22Rv1 (cell line): ENCODE results near the gene KRTAP4-6.
"Not testable (repeated sequence)": the region's sequence is repeated elsewhere in the genome, so short reads cannot be mapped to it uniquely, and the experiment has no call there.

Experiments used
- H3K27ac ChIP-seq: fragments of 450-650 bp; 2 replicates; pipeline ENCODE4 v1.5.1; 2017
- ZFX ChIP-seq: fragments of 450-650 bp; IDR thresholded peaks from 2 replicates; pipeline ENCODE4 v1.6.1; 2017; ENCODE audit warnings: antibody characterized with exemption, borderline replicate concordance
- TF ChIP-seq, protein P1 (sequence below): fragments of 450-650 bp; IDR thresholded peaks from 2 replicates; pipeline ENCODE4 v1.5.1; 2017; ENCODE audit warnings: mild to moderate bottlenecking

Gene KRTAP4-6

DNA sequence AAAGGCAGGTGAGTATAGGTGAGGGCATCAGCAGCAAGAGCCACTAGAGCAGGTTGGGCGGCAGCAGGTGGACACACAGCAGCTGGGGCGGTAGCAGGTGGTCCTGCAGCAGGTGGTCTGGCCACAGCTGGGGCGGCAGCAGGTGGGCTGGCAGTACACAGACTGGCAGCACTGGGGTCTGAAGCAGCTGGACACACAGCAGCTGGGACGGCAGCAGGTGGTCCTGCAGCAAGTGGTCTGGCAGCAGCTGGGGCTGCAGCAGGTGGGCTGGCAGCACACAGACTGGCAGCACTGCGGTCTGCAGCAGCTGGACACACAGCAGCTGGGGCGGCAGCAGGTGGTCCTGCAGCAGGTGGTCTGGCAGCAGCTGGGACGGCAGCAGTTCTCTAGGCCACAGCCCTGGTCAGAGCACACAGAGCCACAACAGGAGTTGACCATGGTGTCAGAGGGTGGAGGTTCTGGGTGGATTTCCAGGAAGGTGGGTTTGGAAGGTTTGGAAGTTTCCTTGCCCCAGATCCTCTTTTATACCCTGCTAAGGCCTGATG is 37.5 kb upstream of the KRTAP4-6 start, which contains the start of gene KRTAP4-2:
TSS of gene KRTAP4-2 (minus strand) at position 495 of the 545 bp plus-strand sequence. CDS start at position 438, 57 bp downstream.
- TF ChIP-seq, protein P1, sequence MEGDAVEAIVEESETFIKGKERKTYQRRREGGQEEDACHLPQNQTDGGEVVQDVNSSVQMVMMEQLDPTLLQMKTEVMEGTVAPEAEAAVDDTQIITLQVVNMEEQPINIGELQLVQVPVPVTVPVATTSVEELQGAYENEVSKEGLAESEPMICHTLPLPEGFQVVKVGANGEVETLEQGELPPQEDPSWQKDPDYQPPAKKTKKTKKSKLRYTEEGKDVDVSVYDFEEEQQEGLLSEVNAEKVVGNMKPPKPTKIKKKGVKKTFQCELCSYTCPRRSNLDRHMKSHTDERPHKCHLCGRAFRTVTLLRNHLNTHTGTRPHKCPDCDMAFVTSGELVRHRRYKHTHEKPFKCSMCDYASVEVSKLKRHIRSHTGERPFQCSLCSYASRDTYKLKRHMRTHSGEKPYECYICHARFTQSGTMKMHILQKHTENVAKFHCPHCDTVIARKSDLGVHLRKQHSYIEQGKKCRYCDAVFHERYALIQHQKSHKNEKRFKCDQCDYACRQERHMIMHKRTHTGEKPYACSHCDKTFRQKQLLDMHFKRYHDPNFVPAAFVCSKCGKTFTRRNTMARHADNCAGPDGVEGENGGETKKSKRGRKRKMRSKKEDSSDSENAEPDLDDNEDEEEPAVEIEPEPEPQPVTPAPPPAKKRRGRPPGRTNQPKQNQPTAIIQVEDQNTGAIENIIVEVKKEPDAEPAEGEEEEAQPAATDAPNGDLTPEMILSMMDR, result no peak
- TF ChIP-seq ZFX, result no peak
- no peak within 1 kb of the TSS for H3K27ac ChIP-seq

DNA sequence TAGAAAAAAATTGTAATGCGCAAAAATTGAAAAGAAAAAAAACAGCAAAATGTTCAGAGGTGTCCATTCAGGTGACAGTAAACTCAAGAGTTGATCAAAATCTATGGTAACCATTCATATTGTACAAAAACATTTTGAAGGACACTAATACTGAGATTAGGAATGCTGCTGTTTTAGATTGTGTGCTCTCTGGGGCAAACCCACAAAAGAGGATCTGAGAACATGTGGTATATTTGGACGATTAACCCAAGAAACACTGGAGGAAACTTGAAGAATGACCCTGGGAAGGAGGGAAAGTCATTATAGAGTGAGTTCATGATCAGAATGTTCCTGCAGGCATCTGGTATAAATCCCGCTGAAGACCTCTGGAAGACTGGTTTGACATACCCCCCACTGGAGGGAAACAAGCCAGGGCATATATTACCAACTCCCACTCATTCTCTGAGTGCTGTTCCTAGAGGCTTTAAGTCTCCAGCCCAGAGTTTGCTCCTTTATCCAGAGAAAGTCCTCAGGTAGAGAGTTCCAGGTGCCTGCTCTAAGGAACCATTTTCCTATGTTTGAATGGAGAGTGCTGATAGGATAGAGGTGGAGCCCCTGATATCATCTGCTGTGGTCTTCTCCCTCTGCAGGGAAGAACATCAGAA is 36.5 kb upstream of the KRTAP4-6 start:
- no peak overlapping the region for H3K27ac ChIP-seq
- TF ChIP-seq, protein P1, result no peak
- TF ChIP-seq ZFX, result no peak

DNA sequence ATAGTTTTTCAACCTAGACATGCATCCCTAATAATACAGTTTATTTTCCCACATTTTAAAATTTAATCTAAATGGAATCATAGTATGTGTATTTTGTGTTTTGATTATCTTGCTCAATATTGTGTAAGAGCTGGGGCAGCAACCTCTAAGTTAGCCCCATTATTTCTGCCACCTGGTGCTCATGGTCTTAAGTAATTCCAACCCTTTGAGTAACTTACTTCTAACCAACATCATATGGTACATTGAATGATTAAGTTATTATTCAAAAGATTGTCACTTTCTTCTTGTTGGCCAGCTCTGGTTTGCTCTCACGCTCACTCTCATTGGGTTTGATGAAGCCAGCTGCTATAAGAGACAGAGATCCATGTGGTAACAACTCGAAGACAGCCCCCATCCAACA is 31.5 kb upstream of the KRTAP4-6 start:
- TF ChIP-seq, protein P1, result no peak
- TF ChIP-seq ZFX, result no peak
- no peak overlapping the region for H3K27ac ChIP-seq

DNA sequence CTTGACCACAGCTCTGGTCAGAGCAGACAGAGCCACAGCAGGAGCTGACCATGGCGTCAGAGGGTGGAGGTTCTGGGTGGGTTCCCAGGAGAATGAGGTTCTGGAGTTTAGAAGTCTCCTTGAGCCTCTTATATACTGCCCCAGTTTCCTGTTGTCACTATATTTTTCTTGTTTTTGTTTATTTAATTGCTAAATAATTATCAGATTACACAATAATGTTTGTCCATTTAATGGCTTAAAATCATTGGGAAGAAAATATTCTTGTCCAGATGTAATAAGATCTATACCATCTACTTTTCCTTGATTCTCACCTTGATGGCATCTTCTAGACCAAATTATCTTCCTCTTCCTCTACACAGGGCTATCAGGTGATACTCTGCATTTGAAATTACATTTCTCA is 27.8 kb upstream of the KRTAP4-6 start, which contains the start of gene KRTAP4-3:
TSS of gene KRTAP4-3 (minus strand) at position 101 of the 400 bp plus-strand sequence. CDS start at position 52, 49 bp downstream.
- no peak within 1 kb of the TSS for H3K27ac ChIP-seq
- no peak for TF ChIP-seq ZFX
- TF ChIP-seq, protein P1, result no peak

DNA sequence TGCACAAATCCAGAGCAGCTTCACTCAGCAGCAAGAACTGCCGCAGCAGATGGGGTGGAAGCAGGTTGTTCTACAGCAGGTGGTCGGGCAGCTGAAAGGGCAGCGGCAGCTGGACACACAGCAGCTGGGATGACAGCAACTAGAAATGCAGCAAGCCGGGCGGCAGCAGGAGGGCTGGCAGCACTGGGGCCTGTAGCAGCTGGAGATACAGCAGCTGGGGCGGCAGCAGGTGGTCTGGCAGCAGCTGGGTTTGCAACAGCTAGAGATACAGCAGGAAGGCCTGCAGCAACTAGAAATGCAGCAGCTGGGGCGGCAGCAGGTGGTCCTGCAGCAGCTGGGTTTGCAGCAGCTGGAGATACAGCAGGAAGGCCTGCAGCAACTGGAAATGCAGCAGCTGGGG is 27.2 kb upstream of the KRTAP4-6 start:
- TF ChIP-seq, protein P1, result no peak
- TF ChIP-seq ZFX, result no peak
- no peak overlapping the region for H3K27ac ChIP-seq

DNA sequence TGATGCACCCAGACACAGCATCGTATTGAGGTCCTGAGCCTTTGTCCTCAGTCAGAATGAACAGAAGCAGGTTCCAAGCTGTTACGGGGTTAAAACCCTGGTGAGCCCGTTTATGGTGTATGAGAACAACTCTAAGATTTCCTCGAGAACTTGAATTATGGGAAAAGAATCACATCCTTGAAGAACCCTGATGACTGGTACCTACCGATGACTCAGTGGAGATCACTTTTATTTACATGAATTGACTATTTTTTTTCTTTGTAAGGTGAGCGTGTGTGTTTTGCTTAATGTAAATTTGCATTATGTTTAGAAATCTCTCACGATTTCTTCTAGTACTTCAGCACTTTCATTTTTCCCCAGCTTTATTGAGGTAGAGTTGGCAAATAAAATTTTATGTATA is 23.5 kb upstream of the KRTAP4-6 start:
- H3K27ac ChIP-seq, result no peak overlapping the region
- TF ChIP-seq, protein P1, result no peak
- no peak for TF ChIP-seq ZFX

DNA sequence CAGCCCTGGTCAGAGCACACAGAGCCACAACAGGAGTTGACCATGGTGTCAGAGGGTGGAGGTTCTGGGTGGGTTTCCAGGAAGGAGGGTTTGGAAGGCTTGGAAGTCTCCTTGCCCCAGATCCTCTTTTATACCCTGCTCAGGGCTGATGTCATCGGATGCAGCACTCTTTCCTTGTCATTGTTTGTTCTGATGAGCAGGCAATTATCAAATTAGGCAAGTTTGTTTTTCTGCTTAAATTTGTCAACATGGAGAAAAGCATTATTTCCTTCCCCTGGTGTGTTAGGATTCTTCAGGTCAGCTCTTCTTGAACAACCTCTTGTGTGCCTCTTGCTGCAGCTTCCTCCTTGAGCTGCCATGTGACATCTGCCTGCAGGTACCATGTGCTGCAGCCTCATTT is 20.3 kb upstream of the KRTAP4-6 start, which contains the start of gene KRTAP4-4:
TSS of gene KRTAP4-4 (minus strand) at position 101 of the 400 bp plus-strand sequence. CDS start at position 44, 57 bp downstream.
- TF ChIP-seq, protein P1, result no peak
- no peak for TF ChIP-seq ZFX
- no peak within 1 kb of the TSS for H3K27ac ChIP-seq

DNA sequence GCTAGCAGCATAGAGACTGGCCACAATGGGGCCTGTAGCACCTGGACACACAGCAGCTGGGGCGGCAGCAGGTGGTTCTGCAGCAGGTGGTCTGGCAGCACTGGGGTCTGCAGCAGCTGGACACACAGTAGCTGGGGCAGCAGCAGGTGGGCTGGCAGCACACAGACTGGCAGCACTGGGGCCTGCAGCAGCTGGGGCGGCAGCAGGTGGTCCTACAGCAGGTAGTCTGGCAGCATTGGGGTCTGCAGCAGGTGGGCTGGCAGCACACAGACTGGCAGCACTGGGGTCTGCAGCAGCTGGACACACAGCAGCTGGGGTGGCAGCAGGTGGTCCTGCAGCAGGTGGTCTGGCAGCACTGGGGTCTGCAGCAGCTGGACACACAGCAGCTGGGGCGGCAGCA is 19.8 kb upstream of the KRTAP4-6 start:
- H3K27ac ChIP-seq, result not testable (repeated sequence)
